HG03025 (cell line): Measurements from ENCODE around the gene TMEM97.

Source experiments
- ATAC-seq: cut with Tn5 transposase; IDR thresholded peaks from one replicate; pipeline ENCODE4 v1.9.1; 2021; ENCODE audit warnings: mild to moderate bottlenecking, moderate library complexity; ENCODE audit not compliant: unreplicated experiment, low FRiP score

Gene TMEM97

DNA sequence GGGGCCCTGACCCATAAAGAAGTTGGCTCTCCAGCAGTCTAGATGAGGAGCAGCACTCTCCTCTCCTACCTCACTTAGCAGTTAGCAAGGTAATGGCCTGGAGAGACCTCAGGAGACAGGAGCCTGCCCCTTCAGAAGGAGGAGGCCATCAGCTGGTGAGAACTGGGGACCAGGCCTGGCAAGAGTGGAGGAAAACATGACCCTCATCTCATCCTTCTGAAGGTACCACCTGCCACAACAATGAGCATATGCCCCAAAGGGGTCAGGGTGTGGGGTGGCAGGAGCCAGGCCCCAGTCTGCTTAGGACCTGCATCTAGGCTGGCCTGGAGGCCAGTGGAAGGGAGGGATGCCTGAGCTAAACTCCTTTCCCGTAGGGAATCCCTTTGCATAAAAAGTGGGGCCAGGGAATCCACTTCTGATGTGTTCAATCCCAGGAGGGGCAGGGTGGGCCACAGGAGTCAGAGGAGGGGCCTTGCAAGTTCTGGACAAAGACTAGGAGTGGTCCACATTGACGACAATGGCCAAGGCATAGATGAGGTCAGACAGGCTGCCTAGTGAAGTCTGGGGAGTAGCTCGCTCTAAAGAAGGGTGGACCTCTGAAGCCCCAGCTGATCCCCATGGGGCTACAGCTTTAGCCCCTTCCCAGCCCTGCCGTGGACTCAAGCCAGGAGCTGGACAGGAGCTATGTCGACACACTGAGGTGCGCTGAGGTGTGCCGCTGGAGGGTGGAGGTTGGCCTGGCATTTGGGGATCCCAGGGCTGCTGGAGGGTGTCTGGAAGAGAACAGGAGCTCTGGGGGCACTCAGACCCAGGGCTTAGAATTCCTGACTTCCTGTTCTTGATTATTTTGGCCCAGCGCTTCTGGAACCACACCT lies 45.0 kb downstream of the TMEM97 start:
- no peak for ATAC-seq

DNA sequence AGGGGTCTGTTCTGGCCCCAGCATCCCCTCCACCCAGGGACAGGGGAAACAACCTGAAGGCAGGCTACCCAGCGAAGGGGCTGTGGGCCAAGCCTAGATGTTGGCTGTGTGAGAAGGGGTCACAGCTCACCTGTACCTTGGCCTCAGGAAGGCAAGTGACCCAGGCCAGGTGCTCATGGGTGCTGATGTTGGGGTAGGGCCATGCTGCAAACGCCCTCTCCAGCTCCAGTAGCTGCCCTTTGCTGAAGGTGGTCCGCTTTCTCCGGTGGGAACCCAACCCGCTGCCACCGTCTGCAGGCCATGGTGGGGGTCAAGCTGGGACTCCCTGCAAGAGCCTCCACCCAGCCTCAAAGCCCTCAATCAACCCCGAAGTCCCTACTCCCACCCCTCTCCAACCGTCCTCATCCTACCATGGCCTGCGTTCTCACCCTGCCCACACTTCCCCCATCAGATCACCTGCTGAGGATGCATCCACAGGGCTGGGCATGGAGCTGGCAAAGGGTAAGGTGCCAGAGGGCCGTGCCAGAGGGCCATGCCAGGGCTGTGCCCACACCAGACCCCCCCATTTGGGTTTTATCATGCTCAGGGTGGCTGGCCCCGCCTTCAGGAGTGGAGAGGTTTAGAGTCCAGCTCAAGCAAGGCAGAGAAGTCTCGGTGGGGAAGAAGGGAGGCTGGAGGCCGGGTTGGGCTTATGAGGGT lies 45.8 kb downstream of the TMEM97 start, which contains the start of gene SEBOX:
Gene SEBOX (minus strand): TSS at position 535 of the 699 bp plus-strand sequence. CDS start 48 bp downstream, at position 487.
- no peak for ATAC-seq

DNA sequence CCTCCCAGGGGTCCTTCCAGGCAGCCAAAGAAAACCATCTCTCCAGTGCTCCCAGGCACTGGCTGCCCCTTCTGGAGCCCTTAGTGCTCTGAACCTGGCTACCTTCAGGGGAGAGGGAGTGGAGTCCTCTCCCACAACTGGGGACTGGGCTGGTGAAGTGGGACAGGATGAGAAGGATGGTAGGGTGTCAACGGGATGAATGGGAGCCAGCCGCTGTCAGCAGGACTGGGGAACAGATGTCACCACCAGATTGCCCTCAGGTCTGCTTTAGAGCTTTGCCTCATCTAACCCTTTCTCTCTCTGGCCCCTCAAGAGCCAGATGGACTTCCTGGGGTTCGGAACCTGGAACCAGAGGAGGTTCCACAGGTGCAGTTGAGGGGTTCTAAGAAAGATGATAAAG lies 46.5 kb downstream of the TMEM97 start:
- no peak for ATAC-seq

DNA sequence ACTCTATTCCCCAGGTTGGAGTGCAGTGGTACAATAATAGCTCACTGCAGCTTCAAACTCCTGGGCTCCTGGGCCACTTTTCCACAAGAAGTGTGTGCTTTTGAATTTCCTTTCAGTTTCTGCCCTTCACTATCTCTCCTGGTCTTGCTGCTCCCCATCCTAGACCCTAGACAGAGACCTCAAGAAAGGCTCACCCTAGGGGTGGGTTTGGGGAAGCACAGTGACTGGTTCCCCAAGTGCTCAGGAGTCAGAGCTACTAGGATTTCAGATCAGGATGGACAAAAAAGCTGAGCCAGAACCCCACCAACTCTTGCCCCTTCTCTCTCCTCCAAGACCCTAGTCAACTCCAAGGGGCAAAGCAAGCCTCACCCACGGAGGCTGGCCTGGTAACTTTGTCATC lies 47.6 kb downstream of the TMEM97 start:
- ATAC-seq: no peak

DNA sequence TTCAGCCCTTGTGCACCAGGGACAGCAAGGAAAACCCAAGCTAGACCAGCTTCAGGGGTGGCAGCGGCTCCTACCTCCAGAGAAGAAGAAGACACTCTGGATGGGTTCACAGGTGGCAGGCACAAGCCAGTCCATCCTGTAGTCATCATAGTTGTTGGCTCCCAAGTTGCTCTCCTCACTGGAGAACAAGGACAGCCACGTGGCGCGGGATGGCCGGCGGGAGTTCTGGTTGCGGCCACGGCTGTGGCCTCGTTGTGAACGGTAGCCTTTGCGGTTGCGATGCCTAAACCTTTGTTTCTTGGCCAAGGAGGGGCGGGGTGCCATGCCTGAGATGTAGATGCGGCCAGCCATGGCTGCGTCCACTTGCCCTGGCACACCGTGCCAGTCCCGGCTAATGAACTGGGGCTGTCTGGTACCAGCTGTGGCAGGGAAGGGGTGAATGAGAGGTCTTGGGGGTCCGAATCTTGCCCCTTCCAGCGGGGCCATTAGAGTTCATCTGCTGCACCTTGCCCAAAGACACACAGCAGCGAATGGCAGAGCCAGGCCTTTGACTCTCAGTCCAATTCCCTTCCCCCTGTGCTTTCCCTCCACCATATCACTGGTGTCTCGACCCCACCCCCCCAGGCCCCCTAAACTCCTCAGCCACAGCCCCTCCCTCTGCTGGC lies 48.8 kb downstream of the TMEM97 start:
- no peak for ATAC-seq

DNA sequence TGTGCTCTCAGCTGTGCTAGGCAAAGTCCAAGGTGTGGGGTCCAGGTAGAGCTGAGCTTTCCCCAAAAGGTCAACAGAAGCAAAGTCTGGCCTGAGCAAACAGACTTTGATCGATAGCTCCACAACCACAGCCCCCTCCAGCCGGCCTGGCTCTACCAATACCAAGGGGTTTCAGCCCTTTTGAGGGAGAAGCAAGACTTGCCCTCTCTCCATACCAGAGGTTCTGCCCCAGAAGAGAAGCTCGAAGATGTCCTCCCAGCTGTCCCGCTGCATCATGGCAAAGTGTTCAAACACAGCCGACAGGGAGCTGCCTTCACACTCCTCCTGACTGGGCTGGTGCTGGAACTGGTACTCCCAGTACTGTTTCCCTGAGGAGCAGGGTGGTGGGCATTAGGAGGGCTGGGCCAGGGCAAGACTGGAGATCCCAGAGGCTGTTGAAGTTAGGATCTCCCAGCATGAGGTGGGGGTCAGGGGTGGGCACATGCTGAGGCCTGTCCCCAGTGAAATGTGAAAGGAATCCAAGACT lies 49.4 kb downstream of the TMEM97 start:
- no peak for ATAC-seq

DNA sequence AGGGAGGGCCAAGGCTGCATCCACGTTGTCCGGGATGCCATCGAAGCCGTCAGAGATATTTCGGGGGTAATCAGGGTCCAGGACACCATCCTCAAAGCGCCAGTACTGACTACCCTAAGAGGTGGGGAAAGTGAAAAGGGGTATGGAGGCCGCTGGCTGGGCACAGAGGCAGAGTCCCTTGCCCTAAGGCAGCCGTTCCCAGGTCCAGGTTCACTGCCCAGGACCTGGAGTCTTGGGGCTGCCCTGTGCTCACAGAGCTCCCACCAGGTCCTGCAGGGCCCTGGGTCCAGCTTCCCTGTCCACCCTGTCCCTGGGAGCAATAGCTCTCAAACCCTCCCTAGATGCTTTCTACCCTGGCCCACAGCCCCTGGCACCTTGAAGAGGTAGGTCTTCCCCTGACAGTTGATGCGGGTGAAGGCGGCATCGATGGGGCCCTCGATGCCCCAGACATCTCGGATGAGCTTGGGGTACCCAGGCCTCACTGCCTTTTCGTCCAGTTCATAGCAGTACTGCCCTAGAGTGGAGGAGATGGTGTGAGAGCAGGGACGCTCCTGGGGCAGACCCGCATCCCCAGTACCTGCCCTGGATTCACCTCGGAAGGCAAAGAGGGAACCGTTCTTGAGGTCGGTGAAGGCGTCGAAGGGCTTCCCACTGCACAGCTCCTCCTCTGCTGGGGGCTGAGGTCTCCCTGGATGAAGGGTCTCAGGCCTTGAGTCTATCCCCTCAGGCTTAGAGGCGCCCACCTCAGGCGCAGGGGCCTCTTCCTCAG lies 50.1 kb downstream of the TMEM97 start:
- ATAC-seq: no peak

DNA sequence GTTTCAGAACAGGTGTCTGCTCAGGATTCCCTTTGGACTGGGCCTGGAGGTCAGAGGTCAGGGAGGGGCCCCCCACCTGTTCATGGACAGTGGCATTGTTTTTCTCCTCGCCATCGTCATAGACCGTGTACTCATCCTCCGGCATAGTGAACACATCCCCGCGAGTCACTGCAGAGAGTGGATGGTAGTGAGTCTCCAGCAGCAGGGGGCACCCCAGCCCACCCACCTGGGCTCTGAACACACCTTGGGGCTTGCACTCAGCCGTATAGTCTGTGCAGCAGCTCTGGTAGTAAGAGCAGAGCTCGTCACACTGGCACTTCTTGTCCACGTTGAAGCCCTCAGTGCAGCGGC lies 50.7 kb downstream of the TMEM97 start:
- no peak for ATAC-seq

DNA sequence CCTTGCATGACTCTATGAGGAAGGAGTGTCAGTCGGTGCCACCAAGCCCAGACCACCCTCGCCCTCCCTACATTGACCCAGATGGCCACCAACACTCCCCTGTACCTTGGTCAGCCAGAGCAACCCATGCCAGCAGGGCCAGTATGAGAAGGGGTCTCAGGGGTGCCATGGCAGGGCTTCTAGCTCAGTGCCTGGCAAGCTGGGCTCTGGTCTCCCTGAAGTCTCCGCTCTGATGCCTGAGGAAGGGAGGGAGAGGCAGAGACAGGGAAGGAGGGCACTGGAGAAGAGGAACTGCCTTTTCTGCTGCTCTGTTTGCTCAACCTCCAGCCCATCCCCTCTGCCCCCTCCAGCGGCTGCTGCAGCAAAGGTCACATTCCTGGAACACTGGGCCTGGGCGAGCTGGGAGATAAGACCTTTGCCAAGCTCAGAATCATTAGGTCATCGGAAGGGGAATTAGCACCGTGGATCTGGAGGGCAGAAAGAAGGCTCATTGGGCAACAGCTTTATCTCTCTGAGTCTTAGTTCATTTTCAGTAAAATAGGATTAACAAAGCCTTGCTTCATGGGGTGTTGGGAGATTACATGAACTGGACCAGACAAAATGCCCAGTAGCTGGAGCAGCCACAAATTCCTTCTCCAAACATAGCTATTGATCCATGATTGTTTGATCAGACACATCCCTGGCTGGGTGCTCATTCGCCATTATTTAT lies 51.2 kb downstream of the TMEM97 start, which contains the start of gene VTN:
Gene VTN (minus strand): TSS at position 273 of the 709 bp plus-strand sequence. CDS start 104 bp downstream, at position 169.
- no peak for ATAC-seq

DNA sequence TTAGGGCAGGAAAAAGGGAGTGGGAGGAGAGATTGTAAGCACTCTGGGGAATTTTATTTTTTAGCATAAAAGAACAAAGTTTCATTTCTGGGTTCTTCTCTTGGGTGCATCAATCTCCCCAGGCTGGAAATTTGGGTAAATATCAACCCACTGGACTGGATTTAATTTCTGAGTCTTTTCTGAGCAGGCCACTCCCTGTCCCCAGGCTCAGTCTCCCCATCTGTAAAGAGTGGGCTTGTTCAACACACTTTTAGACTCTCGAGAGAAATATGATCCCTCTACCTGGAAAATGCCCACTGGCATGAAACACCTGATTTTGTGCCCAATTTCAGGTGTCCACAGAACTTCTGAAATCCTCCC lies 51.7 kb downstream of the TMEM97 start:
- ATAC-seq: no peak

DNA sequence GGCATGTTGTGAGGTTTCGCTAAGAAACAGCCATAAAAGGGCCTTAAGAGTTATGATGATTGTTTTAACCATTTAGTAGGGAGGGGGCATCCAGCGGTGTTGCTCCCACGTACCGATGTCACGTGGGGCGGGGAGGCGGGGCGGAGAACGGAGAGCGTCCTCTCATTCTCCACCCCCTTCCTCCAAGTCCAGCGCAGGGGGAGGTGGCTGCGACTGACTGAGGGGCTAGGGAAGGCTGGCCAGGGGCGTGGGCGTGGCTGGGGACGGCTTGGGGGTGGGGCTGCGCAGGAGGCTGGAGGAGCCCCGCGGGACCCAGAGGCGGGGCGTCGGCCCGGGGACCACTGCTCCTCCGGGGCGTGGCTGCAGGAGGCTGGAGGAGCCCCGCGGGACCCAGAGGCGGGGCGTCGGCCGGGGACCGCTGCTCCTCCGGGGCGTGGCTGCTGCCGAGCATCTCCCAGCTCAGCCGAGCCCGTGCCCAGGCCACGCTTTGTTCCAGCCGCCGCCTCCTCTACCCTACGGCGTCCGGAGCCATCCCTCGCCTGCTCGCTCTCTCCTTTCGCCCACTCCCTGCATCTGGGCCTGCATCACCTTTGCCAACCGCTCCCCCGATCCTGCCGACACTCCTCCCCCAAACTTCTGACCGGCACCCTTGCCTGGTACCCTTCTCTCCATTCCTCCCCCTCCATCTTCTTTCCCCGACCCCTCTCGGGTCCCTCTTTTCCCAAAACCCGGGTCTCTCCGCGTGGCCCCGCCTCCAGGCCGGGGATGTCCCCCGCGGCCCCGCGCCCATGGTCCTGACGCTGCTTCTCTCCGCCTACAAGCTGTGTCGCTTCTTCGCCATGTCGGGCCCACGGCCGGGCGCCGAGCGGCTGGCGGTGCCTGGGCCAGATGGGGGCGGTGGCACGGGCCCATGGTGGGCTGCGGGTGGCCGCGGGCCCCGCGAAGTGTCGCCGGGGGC lies 52.5 kb downstream of the TMEM97 start, which contains the start of gene SARM1:
Gene SARM1 (plus strand): TSS at position 450 of the 958 bp plus-strand sequence. CDS start 339 bp downstream, at position 789.
- ATAC-seq: peak; percentile 64

DNA sequence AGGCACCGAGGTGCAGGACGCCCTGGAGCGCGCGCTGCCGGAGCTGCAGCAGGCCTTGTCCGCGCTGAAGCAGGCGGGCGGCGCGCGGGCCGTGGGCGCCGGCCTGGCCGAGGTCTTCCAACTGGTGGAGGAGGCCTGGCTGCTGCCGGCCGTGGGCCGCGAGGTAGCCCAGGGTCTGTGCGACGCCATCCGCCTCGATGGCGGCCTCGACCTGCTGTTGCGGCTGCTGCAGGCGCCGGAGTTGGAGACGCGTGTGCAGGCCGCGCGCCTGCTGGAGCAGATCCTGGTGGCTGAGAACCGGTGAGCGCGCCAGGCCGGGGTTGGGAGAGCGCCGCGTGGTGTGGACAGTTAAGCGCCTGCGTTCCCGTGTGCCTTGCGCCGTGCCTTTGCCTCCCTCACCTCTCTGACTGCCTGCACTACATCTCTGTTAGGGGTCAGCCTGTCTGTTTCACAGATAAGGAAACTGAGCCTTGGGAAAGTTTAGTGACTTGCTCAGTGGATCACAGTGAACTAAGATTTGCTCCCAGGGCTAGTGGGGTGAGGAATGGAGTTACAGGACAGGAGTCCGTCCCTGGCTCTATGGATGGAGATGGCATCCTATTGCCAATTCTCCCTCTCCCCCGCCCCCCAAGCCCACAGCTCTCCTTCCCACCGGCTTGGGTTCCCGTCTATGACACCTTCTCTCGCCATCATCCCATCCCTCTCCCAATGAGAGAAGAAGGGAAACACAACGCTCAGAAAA lies 53.4 kb downstream of the TMEM97 start:
- peak; percentile 10 for ATAC-seq

DNA sequence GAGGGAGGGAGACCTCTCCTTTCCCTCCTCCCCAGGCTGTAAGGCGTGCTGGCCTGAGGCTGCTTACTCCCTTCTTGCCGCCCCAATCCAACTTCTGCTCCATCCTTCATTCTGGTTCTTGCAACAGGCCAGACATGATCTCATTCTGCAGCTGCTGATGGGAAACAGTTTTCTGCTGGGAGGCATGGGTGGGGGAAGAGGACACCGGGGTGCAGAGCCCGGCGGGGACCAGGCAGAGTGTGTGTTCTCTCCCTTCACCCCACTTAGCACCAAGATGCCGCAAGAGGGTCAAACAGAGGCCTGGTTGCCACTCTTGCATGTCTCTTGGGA lies 53.9 kb downstream of the TMEM97 start:
- no peak for ATAC-seq
